ENCODE data around the gene MAP3K4. TPM values are rescaled to one million over a fixed set of nuclear protein-coding genes. Genes with fewer than 3 reads are reported as not detected.

MAP3K4 gene
- total and polyA plus RNA-seq, 10 donors = 11.4 to 65.5 (median 37.0) TPM

- peaks cover 0 to 22% (median 0%) of the 10 kb centered on the region in 6 donors for H3K36me3 ChIP-seq
- H3K4me3 ChIP-seq = no peak overlapping the region
- H3K9me3 ChIP-seq = no peaks in the 10 kb centered on the region
- TF ChIP-seq CTCF (IDR thresholded peaks at IDR 0.05 in 8 of 11, conservative IDR thresholded peaks at IDR 0.05 in 3 of 11) (no peak), POLR2A (IDR thresholded peaks at IDR 0.05) (no peak), POLR2AphosphoS5 (IDR thresholded peaks at IDR 0.05) (no peak)
- no peak overlapping the region for H3K27ac ChIP-seq
- no peak for DNase-seq
- no peaks in the 10 kb centered on the region for H3K27me3 ChIP-seq (replicated peaks in 1 of 7)
- WGBS, 5 donors = 84 to 90% (median 89%) methylated on average over 8 of the region's 8 CpGs
- intact Hi-C loops (cut with DNase I; ENCODE audit: low total_unique reads) = no loop called here
- H3K4me1 ChIP-seq = peaks cover 0 to 18% (median 7%) of the 10 kb centered on the region in 6 donors
Measured at GRCh38 chr6:161024364-161024920, 32.9 kb downstream of the MAP3K4 start.

- Histone ChIP-seq H3K9me3 (no peaks in the 10 kb centered on the region), H3K4me1 (peaks cover 0 to 36% (median 7%) of the 10 kb centered on the region in 6 donors), H3K36me3 (peaks cover 0 to 11% (median 0%) of the 10 kb centered on the region in 6 donors), H3K4me3 (no peak overlapping the region), H3K27me3 (replicated peaks in 1 of 7) (no peaks in the 10 kb centered on the region), H3K27ac (no peak overlapping the region)
- no peak for TF ChIP-seq POLR2A (IDR thresholded peaks at IDR 0.05)
- TF ChIP-seq CTCF (IDR thresholded peaks at IDR 0.05 in 8 of 11, conservative IDR thresholded peaks at IDR 0.05 in 3 of 11) = no peak
- no peak for TF ChIP-seq POLR2AphosphoS5 (IDR thresholded peaks at IDR 0.05)
- 92 to 100% (median 93%) methylated on average over 3 of the region's 3 CpGs for WGBS, 5 donors
- intact Hi-C loops (cut with DNase I; ENCODE audit: low total_unique reads) = no loop called here
- no peak for DNase-seq
Measured at GRCh38 chr6:161027385-161027784, 35.8 kb downstream of the MAP3K4 start.

GRCh38 chr6:161029195-161029809 is 37.7 kb downstream of the MAP3K4 start:
- no peak for TF ChIP-seq POLR2AphosphoS5 (IDR thresholded peaks at IDR 0.05)
- TF ChIP-seq POLR2A (IDR thresholded peaks at IDR 0.05) = no peak
- TF ChIP-seq CTCF (IDR thresholded peaks at IDR 0.05 in 8 of 11, conservative IDR thresholded peaks at IDR 0.05 in 3 of 11) = no peak
- intact Hi-C loops (cut with DNase I; ENCODE audit: low total_unique reads) = no loop called here

GRCh38 chr6:161031721-161032495 is 40.3 kb downstream of the MAP3K4 start:
- TF ChIP-seq POLR2A (IDR thresholded peaks at IDR 0.05) (no peak), CTCF (IDR thresholded peaks at IDR 0.05 in 8 of 11, conservative IDR thresholded peaks at IDR 0.05 in 3 of 11) (no peak), POLR2AphosphoS5 (IDR thresholded peaks at IDR 0.05) (no peak)
- Histone ChIP-seq H3K27me3 (replicated peaks in 1 of 7) (no peaks in the 10 kb centered on the region), H3K36me3 (peaks cover 0 to 26% (median 2%) of the 10 kb centered on the region in 6 donors), H3K4me3 (no peak overlapping the region), H3K4me1 (peaks cover 0 to 50% (median 7%) of the 10 kb centered on the region in 6 donors), H3K9me3 (no peaks in the 10 kb centered on the region), H3K27ac (no peak overlapping the region)
- intact Hi-C loops (cut with DNase I; ENCODE audit: low total_unique reads) = no loop called here
- DNase-seq = no peak
- 55 to 80% (median 67%) methylated on average over 3 of the region's 3 CpGs for WGBS, 5 donors

More at GRCh38 chr6:161029195-161029809, 37.7 kb downstream of the MAP3K4 start:
- Histone ChIP-seq H3K27ac (no peak overlapping the region), H3K27me3 (replicated peaks in 1 of 7) (no peaks in the 10 kb centered on the region), H3K4me1 (peaks cover 0 to 40% (median 7%) of the 10 kb centered on the region in 6 donors), H3K36me3 (peaks cover 0 to 4% (median 0%) of the 10 kb centered on the region in 6 donors), H3K9me3 (no peaks in the 10 kb centered on the region), H3K4me3 (no peak overlapping the region)
- WGBS, 5 donors = 51 to 61% (median 56%) methylated on average over 8 of the region's 8 CpGs
- no peak for DNase-seq

All from spleen (tissue), 11 donors.